ENCODE measurements around the gene ECI1.
"Not testable (repeated sequence)": the region's sequence is repeated elsewhere in the genome, so short reads cannot be mapped to it uniquely, and the experiment has no call there.

ECI1 gene

DNA sequence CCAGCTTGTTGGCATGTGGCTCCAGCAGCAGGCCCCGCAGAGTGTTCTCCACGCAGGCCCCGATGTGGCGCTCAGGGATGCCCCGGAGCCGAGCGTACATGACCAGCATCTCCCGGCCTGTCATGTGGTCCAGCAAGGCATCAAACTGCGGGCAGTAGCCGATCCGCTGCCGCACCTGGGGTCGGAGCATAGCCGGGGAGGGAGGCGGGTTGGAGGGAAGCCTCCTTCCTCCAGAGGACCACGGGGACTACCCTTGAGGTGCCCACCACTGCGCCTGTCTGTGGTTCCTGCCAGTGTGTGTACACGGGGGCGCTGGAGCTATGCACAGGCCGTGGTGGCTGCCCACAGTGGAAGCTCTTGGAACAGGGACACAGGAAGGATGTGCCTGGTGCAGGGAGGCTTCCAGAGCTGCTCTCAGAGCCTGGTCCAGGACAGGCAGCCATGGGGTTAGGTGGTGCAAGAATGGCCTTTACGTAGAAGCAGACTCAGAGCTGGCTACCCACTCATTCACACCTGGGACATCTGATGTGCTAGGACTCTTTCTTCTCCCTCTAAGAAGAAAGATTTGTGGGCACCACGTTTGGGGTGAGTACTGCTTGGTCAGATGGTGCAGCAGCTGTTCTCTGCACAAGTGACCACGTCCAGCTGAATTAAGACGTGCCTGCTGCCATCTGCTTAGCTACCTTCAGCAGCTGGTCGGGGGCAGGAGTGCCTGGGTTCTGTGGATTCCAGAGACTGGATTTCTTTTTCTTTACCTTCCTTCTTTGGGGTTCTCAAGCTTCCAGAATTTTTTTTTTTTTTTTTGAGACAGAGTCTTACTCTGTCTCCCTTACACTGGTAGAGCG is 27.8 kb upstream of the ECI1 start:
- DNase-seq = no peak

DNA sequence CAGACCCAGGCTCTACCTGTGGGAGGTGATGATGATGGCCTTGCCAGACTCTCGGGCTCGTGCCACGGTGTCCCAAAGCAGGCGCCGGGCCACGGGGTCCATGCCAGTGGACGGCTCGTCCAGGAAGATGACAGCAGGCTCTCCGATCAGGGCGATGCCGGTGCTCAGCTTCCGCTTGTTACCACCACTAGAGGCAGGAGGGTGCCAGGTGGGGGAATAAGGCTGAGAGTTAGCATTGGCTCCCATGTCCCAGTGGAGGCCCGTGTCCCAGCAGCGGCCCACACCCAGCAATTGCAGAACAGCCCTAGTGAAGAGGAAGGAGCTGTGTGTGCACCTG is 26.9 kb upstream of the ECI1 start:
- DNase-seq = no peak

DNA sequence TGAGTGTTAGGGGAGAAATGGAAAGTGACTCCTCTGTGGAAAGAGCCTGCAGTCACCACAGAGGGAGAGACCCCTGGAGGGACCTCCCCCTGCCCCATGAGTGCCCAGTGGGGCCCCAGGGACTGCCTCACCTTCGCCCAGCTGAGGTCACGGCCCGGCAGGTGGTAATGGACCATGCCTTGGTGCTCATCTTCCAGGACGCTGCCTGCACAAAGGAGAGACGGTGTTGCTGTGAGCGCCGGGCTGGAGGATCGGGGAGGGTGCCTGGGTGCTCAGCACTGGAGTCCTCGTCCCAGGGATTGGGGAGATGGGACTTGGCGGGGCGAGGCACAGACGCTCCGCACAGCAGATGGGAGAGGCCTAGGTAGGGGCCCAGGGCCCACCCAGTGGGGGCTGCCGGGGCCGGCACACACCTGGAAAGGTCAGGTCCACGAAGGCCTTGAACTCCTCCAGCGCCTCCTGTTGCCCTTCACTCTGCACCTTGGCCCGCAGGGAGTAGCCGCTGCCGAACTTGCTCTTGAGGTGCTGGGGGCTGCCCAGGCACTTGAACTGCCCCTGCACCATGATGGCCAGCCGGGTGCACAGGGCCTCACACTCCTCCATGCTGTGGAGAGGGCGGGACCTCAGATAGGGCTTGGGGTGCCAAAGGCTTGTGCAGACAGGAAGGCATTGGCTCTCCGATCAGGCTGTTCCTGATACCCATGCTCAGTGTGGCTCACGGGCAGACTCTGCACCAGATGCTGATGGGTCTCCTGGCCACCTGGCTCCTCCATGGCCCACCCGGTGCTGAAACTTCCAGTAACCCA is 26.3 kb upstream of the ECI1 start:
- DNase-seq = no peak

DNA sequence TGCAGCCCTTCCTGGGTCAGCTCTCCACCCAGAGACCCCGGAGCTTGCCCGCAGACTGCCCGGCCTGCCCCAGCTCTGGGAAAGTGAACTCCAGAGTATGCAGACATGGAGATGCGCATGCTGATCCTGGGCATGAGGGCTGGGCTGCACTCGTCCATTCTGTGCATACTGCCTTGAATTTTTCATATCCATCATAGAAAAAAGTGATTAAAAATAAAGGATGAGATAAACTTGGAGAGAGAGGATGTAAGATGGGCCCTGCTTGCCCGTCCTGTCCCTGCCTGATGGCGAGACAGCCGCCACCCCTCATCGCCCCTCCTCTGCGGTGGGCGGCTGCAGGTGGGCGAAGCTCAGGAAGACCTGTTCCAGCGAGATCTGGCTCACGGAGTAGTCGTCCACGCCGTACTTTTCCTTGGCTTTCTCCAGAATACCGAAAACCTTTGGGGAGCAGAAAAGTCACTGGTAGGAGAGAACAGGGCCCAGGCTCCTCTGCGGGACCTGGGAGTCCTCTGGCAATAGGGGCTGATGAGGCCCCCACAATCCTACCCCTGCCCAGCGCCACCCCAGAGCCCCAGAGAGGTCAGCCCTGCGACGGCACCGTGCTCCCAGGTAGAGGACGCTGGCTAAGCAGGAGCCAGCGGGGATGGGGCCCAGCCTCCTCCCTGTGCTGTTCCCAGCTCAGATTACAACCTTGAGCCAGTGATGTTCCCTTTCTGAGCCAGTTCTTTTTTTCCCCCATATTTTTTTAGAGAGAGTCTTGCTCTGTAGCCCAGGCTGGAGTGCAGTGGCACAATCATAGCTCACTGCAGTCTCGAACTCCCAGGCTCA is 25.2 kb upstream of the ECI1 start:
- DNase-seq = no peak

DNA sequence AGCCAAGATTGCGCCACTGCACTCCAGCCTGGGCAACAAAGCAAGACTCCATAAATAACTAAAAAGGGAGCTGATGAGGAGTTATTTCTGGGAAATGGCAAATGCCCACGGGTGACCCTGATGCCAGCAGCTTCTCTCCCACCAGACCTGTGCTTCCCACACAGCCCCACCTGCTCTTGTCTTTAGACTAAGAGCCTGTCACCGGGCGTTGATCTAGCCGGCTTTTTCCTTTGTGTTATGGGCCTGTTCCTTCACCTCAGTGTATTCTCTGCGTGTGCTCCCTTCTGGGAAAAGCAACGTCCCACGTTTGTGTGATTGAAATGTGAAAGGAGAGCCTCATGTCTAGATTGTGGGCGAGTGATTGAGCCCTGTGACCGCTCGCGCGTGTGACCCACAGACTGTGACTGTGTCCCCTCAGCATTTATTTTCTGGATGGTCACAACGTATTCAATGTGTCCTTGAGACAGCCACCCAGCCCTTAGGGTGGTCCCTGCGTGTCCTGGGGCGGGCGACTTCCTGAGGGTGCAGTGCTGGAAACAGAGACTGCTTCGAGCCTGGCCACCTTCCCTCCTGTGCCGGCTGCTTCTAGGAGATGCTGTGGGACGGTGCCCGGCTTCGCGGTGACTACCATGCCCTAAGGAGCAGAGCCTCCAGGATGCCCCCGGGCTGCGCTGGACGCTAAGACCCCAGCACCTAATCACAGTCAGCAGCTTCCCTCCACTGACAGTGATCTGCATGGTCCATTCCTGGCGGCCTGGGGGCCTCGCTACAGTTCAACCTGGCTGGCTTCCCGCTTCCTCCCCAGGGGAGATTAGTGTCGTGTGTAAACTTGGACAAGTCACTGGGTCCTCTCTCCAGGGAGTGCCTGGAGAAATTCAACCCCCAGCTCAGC is 24.3 kb upstream of the ECI1 start:
- DNase-seq = no peak

DNA sequence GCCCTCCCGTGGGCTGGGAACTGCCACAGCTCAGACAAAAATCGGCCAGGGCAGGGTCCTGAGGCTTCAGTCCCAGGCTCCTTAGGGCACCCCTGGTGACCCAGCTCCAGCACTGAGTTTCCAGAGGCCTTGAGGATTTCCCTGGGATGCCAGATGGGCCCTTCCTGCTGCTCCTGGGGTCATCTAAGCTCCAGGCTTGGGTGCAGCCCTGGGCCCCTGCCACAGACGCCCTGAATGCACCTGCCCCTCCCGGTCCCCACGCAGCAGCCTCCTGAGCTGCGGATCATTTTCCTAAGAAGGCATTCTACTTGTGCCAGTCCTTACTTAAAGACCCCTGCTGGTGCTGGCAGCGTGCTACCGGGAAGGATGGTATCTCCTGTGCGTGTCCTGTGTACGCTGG is 22.5 kb upstream of the ECI1 start:
- no peak for DNase-seq

DNA sequence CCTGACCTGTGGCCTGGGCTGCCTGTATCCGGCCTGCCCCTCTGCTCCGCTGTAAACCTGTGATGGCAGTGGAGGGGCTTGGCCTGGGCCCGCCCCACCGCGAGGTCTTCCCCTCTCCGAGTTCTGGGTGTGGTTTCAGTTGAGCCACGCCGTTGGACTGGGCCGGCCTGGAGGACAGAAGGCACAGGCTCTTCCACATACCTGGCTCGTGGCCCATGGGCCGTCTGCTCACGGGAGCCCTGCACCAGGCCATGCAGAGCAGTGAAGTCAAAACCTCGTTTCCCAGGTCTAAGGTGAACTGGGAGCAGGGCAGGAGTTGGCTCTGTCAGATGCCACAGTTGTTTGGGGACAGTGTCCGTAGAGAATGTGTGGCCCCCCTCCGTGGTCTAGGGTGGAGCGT is 22.1 kb upstream of the ECI1 start:
- DNase-seq = no peak

DNA sequence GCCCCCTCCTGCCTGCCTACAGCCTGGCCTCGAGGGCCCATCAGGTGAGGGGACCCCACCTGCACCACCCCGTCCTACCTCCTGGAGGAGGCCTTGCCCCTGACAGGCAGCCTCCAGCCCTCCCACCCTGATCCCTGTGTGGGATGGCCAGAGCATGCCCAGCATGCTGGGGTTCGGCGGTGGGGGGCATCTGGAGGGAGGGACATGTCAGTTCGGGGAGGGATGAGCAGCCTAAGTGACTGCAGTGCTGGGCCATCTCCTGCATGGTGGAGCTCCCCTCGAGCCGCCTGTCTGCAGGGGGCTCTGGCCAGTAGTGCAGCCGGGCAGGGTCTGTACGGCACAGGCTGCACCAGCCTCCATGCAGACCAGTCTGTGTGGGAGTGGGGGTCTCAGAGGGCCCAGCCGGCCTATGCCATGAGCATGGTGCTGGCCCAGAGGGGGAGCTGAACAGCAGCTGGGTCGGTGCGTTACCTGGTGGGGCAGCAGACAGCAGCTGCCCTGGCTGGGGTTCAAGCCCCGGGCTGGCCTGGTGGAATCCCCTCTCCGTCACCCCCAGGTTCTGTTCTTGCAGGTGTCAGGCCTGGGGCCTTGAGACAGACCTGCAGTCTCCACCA is 20.6 kb upstream of the ECI1 start:
- DNase-seq = no peak

DNA sequence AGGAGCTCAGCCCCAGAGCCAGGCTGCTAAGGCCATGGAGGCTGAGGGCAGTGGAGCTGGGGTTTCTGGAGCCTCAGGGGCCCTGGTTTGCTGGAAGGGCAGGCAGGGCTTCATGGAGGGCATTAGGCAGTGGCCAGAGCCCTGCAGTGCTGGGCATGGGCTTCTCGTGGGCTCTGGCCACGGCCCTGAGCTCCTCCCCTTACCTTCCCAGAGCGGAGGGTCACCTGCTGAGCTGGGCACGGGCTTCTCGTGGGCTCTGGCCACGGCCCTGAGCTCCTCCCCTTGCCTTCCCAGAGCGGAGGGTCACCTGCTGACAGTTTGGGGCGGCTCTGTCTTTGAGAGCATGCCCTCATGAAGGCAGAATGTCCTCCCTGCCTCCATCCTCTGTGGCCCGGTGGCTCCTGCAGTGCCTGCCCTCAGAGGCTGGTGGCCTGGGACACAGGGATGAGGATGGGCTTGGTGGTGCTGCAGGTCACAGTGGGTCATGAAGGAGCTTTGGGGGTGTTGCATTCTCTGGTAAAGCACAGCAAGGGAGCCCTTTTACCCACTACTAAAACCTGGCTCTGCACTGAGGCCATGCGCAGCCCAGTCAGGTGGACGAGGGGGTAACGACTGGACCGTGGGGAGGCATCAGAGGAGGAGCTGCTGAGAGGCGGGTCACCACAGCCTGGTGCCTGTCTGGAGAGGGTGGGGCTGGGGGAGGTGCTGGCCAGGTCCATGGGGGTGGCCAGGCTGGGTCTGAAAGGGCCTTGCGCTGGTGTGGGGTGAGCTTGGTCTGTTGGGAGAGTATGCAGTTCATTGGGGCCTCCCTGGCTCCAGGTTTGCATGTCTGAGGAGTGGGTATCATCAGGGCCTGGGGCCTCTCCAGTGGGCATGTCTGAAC is 19.4 kb upstream of the ECI1 start:
- no peak for DNase-seq

DNA sequence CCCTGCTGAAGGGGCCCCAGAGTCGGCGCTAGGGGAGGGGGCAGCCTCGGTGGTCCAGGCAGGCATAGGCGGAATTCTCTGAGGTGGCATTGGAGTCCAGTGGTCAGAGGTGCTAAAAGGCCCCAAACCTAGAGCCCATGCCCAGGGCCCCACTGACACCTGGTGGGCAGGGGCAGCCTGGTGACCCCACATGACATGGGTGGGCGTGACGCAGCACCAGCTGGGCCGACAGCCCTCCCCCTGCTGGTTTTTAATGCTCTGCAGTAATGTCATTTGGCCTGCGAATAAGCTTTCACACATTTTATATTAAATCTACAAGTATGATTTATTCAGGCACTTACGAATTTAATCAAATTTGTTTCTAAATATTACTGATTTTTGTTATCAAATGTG is 18.7 kb upstream of the ECI1 start:
- no peak for DNase-seq

DNA sequence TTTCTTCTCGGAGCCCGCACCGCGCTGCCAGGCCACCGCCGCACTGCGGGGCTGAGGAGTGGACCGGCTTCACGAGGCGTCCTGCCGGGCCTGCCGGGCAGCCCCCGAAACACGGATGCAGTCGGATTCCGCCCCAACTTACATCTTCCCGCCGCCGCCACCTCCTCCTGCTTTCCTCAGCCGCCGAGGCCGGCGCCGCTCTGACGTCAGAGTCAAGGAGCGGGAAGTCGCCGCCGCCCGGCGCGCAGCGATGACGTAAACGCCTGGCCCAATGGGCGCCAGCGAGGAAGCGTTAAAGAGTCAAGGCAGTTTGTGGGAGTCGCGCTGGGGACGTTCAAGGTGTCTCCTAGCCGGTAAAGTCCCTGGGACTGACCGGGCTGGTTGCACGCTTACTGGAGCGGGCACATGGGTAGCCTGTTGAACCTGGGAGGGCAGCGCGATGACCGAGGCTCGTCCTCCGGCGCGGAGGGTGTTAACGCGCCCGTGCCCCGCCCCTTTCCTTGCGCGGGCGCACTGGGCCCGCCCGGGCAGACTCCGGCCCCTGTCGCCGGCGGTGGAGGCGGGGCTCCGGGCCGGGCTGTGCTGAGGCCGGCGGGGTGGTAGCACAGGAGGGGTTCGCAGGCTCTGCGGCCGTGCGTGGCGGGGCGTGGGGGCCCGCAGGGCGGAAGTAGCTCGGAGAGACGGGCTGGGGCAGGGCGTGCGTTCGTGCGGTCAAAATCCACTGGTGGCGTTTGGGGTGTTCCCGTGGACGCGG is 16.7 kb upstream of the ECI1 start, which contains the start of gene RNPS1:
RNPS1 (minus strand) TSS at position 214 of the 754 bp plus-strand sequence. CDS start 3,483 bp downstream, outside the sequence.
- DNase-seq = peak; percentile 80

DNA sequence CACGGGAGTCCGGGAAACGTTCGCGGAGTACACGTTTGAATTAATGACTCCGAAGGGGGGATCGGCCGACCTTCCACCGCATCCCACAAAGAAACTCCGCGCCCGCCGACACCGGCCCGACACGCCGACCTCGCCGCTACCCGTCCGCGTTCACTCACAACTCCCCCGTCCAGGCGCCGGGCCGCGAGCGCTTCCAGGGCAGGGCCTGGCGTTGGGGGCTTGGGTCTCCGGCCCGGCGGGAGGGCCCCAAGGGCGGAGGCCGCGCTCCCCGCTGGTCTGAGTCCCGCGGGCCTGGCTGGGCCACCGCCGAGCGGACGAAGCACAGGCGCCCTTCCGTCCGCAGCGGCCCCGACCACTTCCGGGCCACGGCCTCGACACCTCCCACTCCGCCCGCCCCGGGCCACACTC is 16.1 kb upstream of the ECI1 start:
- peak; percentile 47 for DNase-seq

DNA sequence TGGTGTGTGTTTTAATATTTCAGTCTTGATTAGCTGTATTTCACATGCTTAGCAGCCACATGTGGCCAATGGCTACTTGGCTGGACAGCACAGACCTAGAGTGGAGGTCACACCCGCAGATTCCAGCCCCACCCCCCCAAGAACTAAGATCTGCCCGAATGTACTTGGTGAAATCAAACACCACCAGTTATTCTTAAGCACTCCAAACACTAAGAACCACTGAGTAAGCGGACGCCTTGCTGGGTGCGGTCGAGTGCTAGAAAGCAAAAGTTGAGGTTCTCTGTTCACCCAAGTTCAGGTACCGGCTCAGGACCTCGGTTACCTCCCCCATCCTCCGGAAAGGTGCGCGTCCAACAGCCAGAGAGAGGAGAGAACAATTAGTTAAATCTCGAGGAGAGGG is 15.5 kb upstream of the ECI1 start:
- DNase-seq = not testable (repeated sequence)

DNA sequence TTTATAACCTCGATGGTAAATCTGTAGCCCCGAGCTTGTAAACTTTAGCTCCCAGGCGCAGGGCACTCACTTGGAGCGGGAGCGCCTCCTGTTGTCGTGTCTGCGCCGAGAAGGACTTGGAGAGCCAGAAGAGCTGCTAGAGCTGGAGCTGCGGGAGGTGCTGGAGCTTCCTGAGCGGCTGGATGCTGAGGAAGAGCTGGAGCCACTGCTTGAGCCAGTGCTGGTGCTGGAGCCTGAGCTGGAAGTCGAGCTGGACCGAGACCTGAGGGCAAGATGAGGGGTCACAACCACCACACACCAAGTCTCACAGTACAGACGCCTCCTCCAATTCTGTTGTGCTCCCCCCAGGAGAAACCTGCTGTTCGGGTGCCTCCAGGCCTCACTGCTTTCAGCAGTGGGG is 11.6 kb upstream of the ECI1 start:
- DNase-seq = not testable (repeated sequence)

DNA sequence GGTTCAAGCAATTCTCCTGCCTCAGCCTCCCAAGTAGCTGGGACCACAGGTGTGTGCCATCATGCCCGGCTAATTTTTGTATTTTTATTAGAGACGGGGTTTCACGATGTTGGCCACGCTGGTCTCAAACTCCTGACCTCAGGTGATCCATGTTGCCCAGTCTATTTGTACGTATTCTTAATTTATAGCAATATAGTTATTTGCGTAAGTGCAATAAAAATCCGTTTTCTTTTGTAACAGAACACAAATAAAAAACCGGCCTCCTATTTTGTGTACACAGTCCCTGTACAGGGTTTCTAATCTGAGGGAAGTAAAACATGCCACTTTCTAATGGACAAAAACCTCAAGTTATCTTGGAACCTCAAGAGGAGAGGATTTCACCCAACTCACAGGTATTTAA is 8.9 kb upstream of the ECI1 start:
- no peak for DNase-seq

DNA sequence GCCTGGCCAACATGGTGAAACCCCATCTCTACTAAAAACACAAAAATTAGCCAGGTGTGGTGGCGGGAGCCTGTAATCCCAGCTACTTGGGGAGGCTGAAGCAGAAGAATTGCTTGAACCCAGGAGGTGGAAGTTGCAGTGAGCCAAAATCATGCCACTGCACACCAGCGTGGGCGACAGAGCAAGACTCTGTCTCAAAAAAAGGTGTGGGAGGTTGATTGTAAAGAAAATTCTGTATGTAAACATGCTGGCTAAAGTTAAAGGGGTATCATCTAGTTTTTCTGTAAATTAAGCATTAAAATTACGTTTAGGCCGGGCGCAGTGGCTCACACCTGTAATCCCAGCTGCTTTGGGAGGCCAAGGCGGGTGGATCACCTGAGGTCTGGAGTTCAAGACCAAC is 7.1 kb upstream of the ECI1 start:
- DNase-seq = not testable (repeated sequence)

DNA sequence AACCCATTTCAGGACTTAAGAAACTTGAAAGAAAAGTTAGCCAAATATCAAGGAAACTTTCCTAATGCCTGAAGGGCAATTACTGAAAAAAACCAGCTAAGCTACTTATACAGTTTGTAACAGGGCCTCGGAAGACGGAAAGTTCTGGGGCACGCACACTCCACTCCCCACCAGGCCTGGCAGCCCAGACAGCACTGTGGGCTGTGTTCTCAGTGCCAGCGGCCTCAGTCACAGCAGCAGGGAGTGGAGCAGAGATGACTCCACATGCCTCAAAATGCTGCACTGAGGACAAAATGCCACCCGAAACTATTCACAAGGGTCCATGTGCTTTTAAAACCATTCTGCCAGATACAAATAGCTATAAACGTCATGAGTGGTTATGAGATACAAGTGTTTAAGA is 6.3 kb upstream of the ECI1 start:
- DNase-seq = no peak

DNA sequence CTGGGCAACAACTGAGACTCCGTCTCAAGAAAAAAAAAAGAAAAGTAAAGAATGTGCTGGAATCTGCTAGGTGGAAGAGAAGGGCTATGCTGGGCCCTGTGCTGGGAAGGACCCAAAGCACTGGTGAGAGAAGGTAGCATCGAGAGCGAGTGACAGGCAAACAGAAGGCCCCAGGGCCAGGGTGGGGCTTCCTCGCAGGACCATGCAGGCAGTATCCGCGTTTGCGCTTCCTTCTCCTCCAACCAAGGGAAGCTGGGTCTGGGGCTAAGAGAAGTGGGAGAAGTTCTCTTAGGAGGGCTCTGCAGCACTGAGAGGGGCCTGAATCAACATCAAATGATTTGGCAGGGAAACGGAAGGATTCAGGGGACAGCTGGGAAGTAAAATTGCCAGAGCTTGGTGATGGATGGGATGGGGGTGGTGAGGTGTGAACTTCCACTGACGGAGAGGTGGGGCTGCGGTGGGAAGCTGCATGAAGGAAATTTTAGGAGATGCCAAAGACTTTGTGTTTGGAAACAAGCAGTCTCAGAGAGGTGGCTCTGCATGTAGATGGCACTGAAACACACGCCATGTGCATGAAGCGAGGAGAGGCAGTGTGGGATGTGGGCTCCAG is 5.2 kb upstream of the ECI1 start:
- no peak for DNase-seq

DNA sequence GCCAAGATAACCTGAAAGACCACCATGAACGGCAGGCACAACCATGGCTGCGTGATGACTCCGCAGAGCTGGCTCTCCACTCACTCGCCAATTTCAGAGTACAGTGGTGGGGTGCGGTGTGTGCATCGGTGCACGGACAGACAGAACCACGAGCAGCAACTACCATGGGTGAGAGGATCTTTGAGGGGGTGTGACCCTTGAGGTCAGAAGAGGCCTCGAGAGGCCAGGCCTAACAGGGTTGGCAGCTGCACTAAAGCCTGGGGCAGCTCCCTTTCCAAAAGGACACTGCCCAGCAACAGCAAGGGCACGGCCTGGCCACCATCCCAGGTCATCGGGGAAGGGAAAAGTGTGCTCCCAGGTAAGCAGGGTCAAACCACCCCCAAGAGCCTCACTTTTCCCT is 1.9 kb upstream of the ECI1 start:
- no peak for DNase-seq

DNA sequence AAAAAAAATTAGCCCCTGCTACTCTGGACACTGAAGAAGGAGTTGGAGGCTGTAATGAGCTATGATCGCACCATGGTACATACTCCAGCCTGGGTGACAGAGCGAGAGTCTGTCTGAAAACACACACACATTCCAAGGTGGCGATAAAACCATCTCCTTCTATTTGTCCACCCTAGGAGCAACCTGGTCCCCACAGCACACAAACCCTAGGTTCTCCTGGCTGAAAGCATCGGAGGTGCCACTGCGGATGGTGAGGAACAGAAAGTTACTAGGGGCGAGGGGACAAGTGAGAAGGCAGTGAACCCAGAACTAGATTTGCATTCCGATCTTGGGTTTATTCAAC is 1.4 kb upstream of the ECI1 start:
- DNase-seq = no peak

All from NCI-H446 treated with DMSO at 0.1 percent for 48 hours (cell line).